Activated naive CD8-positive, alpha-beta T cell (primary cell): ENCODE data around the gene FAM187B.
"Not testable (repeated sequence)": the region's sequence is repeated elsewhere in the genome, so short reads cannot be mapped to it uniquely, and the experiment has no call there.

ENCODE experiments used
- H3K27ac Mint-ChIP-seq: one replicate; pipeline ENCODE4 v1.8.0; 2021; ENCODE audit warnings: mixed read lengths
- H3K27me3 Mint-ChIP-seq: one replicate; pipeline ENCODE4 v1.8.0; 2021; ENCODE audit warnings: mixed read lengths
- H3K36me3 Mint-ChIP-seq: one replicate; pipeline ENCODE4 v1.8.0; 2021; ENCODE audit warnings: mixed read lengths
- H3K4me1 Mint-ChIP-seq: one replicate; pipeline ENCODE4 v1.8.0; 2021; ENCODE audit warnings: low read depth, mixed read lengths
- H3K4me3 Mint-ChIP-seq: one replicate; pipeline ENCODE4 v1.8.0; 2021; ENCODE audit warnings: mild to moderate bottlenecking, mixed read lengths
- H3K9me3 Mint-ChIP-seq: one replicate; pipeline ENCODE4 v1.8.0; 2021; ENCODE audit warnings: low read depth, mixed read lengths

The FAM187B gene

DNA sequence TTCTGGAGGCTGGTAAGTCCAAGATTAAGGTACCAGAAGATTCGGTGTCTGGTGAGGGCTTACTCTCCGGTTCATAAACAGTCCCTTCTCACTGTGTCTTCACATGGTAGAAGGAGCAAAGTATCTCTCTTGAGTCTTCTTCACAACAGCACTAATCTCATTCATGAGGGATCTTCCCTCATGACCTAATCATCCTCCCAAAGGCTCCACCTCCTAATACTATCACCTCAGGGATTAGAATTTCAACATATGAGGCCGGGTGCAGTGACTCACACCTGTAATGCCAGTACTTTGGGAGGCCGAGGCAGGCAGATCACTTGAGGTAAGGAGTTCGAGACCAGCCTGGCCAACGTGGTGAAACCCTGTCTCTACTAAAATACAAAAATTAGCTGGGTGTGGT lies 31.7 kb downstream of the FAM187B start:
- H3K36me3 Mint-ChIP-seq, H3K4me3 Mint-ChIP-seq, H3K9me3 Mint-ChIP-seq, H3K27me3 Mint-ChIP-seq, H3K27ac Mint-ChIP-seq: not testable (repeated sequence)
- peaks cover 27% of the 10 kb centered on the region for H3K4me1 Mint-ChIP-seq

DNA sequence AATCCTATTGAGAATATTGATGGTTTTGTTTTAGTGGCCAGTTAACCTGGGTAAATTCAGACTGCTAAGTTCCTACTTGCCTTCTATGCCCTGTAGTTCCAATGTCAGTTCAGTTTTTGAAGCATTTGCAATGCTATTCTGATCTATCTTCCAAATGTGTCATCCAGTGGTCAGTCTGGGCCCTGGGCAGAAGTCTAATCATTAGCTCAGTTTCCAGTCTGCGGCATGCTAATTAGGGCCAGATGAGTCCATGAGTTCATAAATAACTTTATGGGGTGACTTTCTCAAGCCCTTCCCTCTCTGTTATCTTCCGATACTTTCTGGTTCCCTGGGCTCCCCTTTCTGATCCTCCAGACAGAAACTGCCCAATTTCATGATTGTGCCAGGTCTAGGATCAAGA lies 32.7 kb downstream of the FAM187B start:
- Mint-ChIP-seq H3K4me1 (peaks cover 19% of the 10 kb centered on the region), H3K27ac (peak overlapping the region; percentile 5), H3K27me3 (no peaks in the 10 kb centered on the region), H3K9me3 (no peaks in the 10 kb centered on the region), H3K36me3 (no peaks in the 10 kb centered on the region), H3K4me3 (no peak overlapping the region)

GRCh38 chr19:35194012-35194984 lies 34.2 kb downstream of the FAM187B start:
- peaks cover 17% of the 10 kb centered on the region for H3K4me1 Mint-ChIP-seq
- H3K9me3 Mint-ChIP-seq = no peaks in the 10 kb centered on the region
- H3K36me3 Mint-ChIP-seq = no peaks in the 10 kb centered on the region
- H3K27me3 Mint-ChIP-seq = no peaks in the 10 kb centered on the region
- no peak overlapping the region for H3K4me3 Mint-ChIP-seq
- peak overlapping the region; percentile 17 for H3K27ac Mint-ChIP-seq

GRCh38 chr19:35184884-35185283 lies 43.7 kb downstream of the FAM187B start:
- Mint-ChIP-seq H3K27me3 (no peaks in the 10 kb centered on the region), H3K9me3 (peaks cover 3% of the 10 kb centered on the region), H3K36me3 (peaks cover 4% of the 10 kb centered on the region), H3K4me1 (peaks cover 18% of the 10 kb centered on the region), H3K27ac (no peak overlapping the region), H3K4me3 (no peak overlapping the region)

DNA sequence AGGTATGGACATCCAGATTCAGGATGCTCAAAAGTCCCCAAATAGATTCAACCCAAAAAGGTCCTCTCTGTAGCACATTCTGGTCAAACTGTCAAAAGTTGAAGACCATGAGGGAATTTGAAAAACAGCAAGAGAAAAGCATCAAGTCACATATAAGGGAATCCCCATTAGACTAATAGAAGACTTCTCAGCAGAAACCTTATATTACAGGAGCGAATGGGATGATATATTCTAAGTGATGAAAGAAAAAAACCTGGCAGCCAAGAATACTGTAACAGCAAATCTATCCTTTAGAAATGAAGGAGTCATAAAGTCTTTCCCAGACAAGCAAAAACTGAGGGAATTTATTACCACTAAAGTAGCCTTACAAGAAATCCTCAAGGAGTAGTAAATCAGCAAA lies 44.3 kb downstream of the FAM187B start:
- Mint-ChIP-seq H3K36me3 (peaks cover 4% of the 10 kb centered on the region), H3K9me3 (peaks cover 3% of the 10 kb centered on the region), H3K4me1 (peaks cover 23% of the 10 kb centered on the region)

DNA sequence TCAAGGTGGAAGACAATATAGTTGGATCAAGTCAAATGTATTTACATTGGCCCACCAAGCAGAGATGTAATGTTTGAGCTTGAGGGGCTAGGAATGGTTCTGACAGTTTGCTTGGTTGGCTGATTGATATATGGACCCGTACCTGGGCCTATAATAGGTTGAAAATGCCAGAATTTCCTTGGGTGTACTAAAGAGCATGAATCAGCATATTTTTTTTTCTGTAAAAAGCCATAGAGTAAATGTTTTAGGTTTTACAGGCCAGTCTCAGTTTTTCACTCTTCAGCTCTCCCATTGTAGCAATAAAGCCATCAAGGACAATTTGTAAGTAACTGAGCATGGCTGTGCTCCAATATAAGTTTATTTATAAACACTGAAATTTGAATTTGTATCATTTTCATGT lies 47.2 kb downstream of the FAM187B start:
- H3K4me3 Mint-ChIP-seq = no peak overlapping the region
- peaks cover 39% of the 10 kb centered on the region for H3K4me1 Mint-ChIP-seq
- no peaks in the 10 kb centered on the region for H3K27me3 Mint-ChIP-seq
- H3K36me3 Mint-ChIP-seq = no peaks in the 10 kb centered on the region
- H3K9me3 Mint-ChIP-seq = peaks cover 3% of the 10 kb centered on the region
- no peak overlapping the region for H3K27ac Mint-ChIP-seq

More for the DNA sequence above, 44.3 kb downstream of the FAM187B start:
- H3K27ac Mint-ChIP-seq = no peak overlapping the region
- H3K4me3 Mint-ChIP-seq = no peak overlapping the region
- no peaks in the 10 kb centered on the region for H3K27me3 Mint-ChIP-seq

GRCh38 chr19:35179830-35180229 lies 48.7 kb downstream of the FAM187B start:
- no peak overlapping the region for H3K4me3 Mint-ChIP-seq
- H3K27me3 Mint-ChIP-seq = no peaks in the 10 kb centered on the region
- peak overlapping the region; percentile 13 for H3K27ac Mint-ChIP-seq
- peaks cover 45% of the 10 kb centered on the region for H3K4me1 Mint-ChIP-seq
- peaks cover 3% of the 10 kb centered on the region for H3K9me3 Mint-ChIP-seq
- H3K36me3 Mint-ChIP-seq = no peaks in the 10 kb centered on the region

DNA sequence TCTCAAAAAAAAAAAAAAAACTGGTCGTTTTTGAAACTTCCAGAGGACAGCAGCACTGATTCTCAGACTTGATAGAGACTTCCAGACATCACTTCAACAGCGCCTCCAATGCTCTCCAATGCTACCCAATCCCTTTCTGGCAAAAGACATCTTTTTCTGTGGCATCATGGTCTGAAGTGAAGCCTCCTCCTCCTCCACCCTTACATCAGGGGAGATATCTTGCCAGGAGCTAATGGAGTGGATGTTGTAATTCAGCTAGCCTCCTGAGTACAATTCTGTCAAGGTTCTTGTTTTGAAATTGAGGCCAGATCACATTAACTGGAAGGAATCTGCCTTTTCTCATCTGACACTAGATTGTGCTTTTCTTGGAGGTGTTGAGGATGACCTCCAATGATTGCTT lies 49.8 kb downstream of the FAM187B start:
- Mint-ChIP-seq H3K27me3 (no peaks in the 10 kb centered on the region), H3K4me3 (no peak overlapping the region), H3K9me3 (no peaks in the 10 kb centered on the region), H3K36me3 (no peaks in the 10 kb centered on the region), H3K4me1 (peaks cover 44% of the 10 kb centered on the region), H3K27ac (no peak overlapping the region)

GRCh38 chr19:35177377-35178274 lies 50.9 kb downstream of the FAM187B start:
- Mint-ChIP-seq H3K27ac (no peak overlapping the region), H3K4me1 (peaks cover 50% of the 10 kb centered on the region)

DNA sequence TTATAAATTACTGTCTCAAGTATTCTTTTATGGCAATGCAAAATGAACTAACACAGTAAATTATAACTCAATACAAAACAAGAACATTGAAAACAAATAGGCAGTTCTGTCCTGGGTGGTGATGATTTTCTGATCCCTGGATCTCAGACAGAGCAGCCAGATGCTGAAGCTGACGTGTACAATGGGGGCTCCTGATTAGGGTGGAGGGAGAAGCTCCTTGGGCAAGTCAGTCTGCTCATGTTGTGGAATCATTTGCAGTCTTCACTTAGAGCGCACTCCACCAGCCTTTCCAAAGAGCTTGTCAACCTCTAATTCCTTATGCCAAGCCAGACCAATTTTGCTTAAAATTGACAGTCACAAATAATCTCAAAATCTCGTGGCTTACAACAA lies 52.4 kb downstream of the FAM187B start:
- peak overlapping the region; percentile 54 for H3K27ac Mint-ChIP-seq
- H3K4me1 Mint-ChIP-seq = peaks cover 57% of the 10 kb centered on the region

More at GRCh38 chr19:35177377-35178274, 50.9 kb downstream of the FAM187B start:
- Mint-ChIP-seq H3K9me3 (no peaks in the 10 kb centered on the region), H3K27me3 (no peaks in the 10 kb centered on the region), H3K4me3 (no peak overlapping the region), H3K36me3 (no peaks in the 10 kb centered on the region)

More for the DNA sequence above, 52.4 kb downstream of the FAM187B start:
- Mint-ChIP-seq H3K27me3 (no peaks in the 10 kb centered on the region), H3K4me3 (no peak overlapping the region), H3K36me3 (peaks cover 2% of the 10 kb centered on the region), H3K9me3 (no peaks in the 10 kb centered on the region)
